Measurements from ENCODE around the gene MYH6.

GRCh38 chr14:23382731-23383440, 25.2 kb downstream of the MYH6 start:
- TF ChIP-seq CTCF (conservative IDR thresholded peaks at IDR 0.05 in 1 of 2, IDR thresholded peaks at IDR 0.05 in 1 of 2; ENCODE audit: low read depth in 1 of 2, low read length in 2 of 2) (no peak), EZH2 (IDR thresholded peaks at IDR 0.05; ENCODE audit: low read length, missing control alignments) (no peak)
